GM23248 (cell line): ENCODE data around the gene OR2AJ1. TPM values are rescaled to one million over a fixed set of nuclear protein-coding genes. Genes with fewer than 3 reads are reported as not detected.
"Not testable (repeated sequence)": the region's sequence is repeated elsewhere in the genome, so short reads cannot be mapped to it uniquely, and the experiment has no call there.

Source experiments
- DNase-seq: peaks from one replicate; pipeline ENCODE4 v3.0.0-alpha.2; 2015
- H2AFZ ChIP-seq: fragments of 200-600 bp; sonication (generic); 2 replicates; pipeline ENCODE4 v1.6.1; 2016; ENCODE audit warnings: antibody characterized with exemption
- H3F3A ChIP-seq: fragments of 200-600 bp; sonication (generic); 2 replicates; pipeline ENCODE4 v1.6.1; 2016; ENCODE audit warnings: mild to moderate bottlenecking, antibody characterized with exemption, mixed run types; ENCODE audit not compliant: insufficient read depth
- H3K27ac ChIP-seq: fragments of 200-600 bp; sonication (generic); 2 replicates; pipeline ENCODE4 v1.5.1; 2016; ENCODE audit warnings: mild to moderate bottlenecking
- H3K27me3 ChIP-seq: fragments of 200-600 bp; sonication (generic); replicated peaks from 2 replicates; pipeline ENCODE4 v1.6.1; 2016; ENCODE audit warnings: mild to moderate bottlenecking; ENCODE audit not compliant: insufficient read depth
- H3K36me3 ChIP-seq: fragments of 200-600 bp; sonication (generic); 2 replicates; pipeline ENCODE4 v1.6.1; 2016; ENCODE audit warnings: low read depth, mild to moderate bottlenecking
- H3K4me1 ChIP-seq: fragments of 200-600 bp; sonication (generic); 2 replicates; pipeline ENCODE4 v1.6.1; 2016; ENCODE audit warnings: mild to moderate bottlenecking; ENCODE audit not compliant: insufficient read depth
- H3K4me2 ChIP-seq: fragments of 200-600 bp; sonication (generic); one replicate; pipeline ENCODE4 v1.6.1; 2016; ENCODE audit warnings: mild to moderate bottlenecking; ENCODE audit not compliant: unreplicated experiment
- H3K4me3 ChIP-seq: fragments of 200-600 bp; sonication (generic); 2 replicates; pipeline ENCODE4 v1.5.1; 2016; ENCODE audit warnings: mild to moderate bottlenecking
- H3K79me2 ChIP-seq: fragments of 200-600 bp; sonication (generic); 2 replicates; pipeline ENCODE4 v1.6.1; 2016; ENCODE audit warnings: mild to moderate bottlenecking; ENCODE audit not compliant: insufficient read depth
- H3K9ac ChIP-seq: fragments of 200-600 bp; sonication (generic); 2 replicates; pipeline ENCODE4 v1.6.1; 2016; ENCODE audit warnings: mild to moderate bottlenecking
- H3K9me2 ChIP-seq: fragments of 200-600 bp; sonication (generic); 2 replicates; pipeline ENCODE4 v1.6.1; 2016; ENCODE audit warnings: mixed run types, mild to moderate bottlenecking, moderate library complexity; ENCODE audit not compliant: insufficient read depth
- H3K9me3 ChIP-seq: fragments of 200-600 bp; sonication (generic); one replicate; pipeline ENCODE4 v1.6.1; 2017; ENCODE audit warnings: low read depth
- H4K20me1 ChIP-seq: fragments of 200-600 bp; sonication (generic); 2 replicates; pipeline ENCODE4 v1.6.0; 2016; ENCODE audit not compliant: insufficient read depth
- EZH2 ChIP-seq: fragments of 200-600 bp; sonication (generic); IDR thresholded peaks from 2 replicates; pipeline ENCODE4 v1.6.1; 2018; ENCODE audit warnings: antibody characterized with exemption, mild to moderate bottlenecking; ENCODE audit not compliant: insufficient read depth, poor library complexity, severe bottlenecking
- EZH2phosphoT487 ChIP-seq: fragments of 200-600 bp; sonication (generic); IDR thresholded peaks from 2 replicates; pipeline ENCODE4 v1.6.1; 2018; ENCODE audit warnings: antibody characterized with exemption, moderate library complexity, mild to moderate bottlenecking, low read depth; ENCODE audit not compliant: insufficient read depth
- WGBS, 2 experiments: methylation state at CpG; one replicate each; pipeline ENCODE4 v1.1.6; 2015 to 2017; ENCODE audit warnings: low lambda C conversion rate in 2 of 2, low coverage in 1 of 2; ENCODE audit errors: missing lambda C conversion rate in 2 of 2; 5-methylcytosine and 5-hydroxymethylcytosine counted together
- in situ Hi-C: fragments of 300-500 bp; cut with MboI; formaldehyde crosslinking; loops from 2 replicates; pipeline ENCODE4 v1.15.0; 2020
- polyA plus RNA-seq: library from polyadenylated mRNA; unstranded; fragments of >200 nt; fragmentation: Nextera tagmentation; extraction: Ambion mirVana; gene quantifications from 2 replicates; pipeline ENCODE4 v1.2.1, GENCODE V29; 2016
- total RNA-seq: library from RNA; depleted of rRNA; stranded (reverse); fragments of >200 nt; shearing (Covaris generic); gene quantifications from 2 replicates; pipeline ENCODE4 v1.2.3, GENCODE V29; 2014

Gene OR2AJ1
- total and polyA plus RNA-seq, 2 experiments from 2014 or later = not detected

- H3K4me2 ChIP-seq = no peak overlapping the region
- H3K9me2 ChIP-seq = no peaks in the 10 kb centered on the region
- H3K9me3 ChIP-seq = no peaks in the 10 kb centered on the region
- H2AFZ ChIP-seq = no peak overlapping the region
- no peaks in the 10 kb centered on the region for H3K79me2 ChIP-seq
- H3K36me3 ChIP-seq = no peaks in the 10 kb centered on the region
- H4K20me1 ChIP-seq = no peaks in the 10 kb centered on the region
- no peak overlapping the region for H3K9ac ChIP-seq
- DNase-seq = no peak
- no peaks in the 10 kb centered on the region for H3F3A ChIP-seq
- no peak overlapping the region for H3K27ac ChIP-seq
- in situ Hi-C loops = no loop called here
- no peak overlapping the region for H3K4me3 ChIP-seq
- TF ChIP-seq EZH2phosphoT487 = no peak
- TF ChIP-seq EZH2 = no peak
- H3K27me3 ChIP-seq = no peaks in the 10 kb centered on the region
- WGBS, 2 experiments = 0 to 10% methylated on average over 3 of the region's 3 CpGs
- H3K4me1 ChIP-seq = no peaks in the 10 kb centered on the region
Measured at GRCh38 chr1:247923941-247924340, 748 bp upstream of the OR2AJ1 start.

- no peaks in the 10 kb centered on the region for H4K20me1 ChIP-seq
- 63 to 66% methylated on average over 8 of the region's 8 CpGs for WGBS, 2 experiments
Measured at GRCh38 chr1:247933989-247934388, 9.3 kb downstream of the OR2AJ1 start.

GRCh38 chr1:247935781-247936180, 11.1 kb downstream of the OR2AJ1 start:
- no peaks in the 10 kb centered on the region for H3K27me3 ChIP-seq
- no peak overlapping the region for H3K9ac ChIP-seq
- H3K36me3 ChIP-seq = no peaks in the 10 kb centered on the region
- no peak overlapping the region for H3K4me3 ChIP-seq
- no peaks in the 10 kb centered on the region for H4K20me1 ChIP-seq
- H3K4me2 ChIP-seq = no peak overlapping the region
- H3K9me2 ChIP-seq = no peaks in the 10 kb centered on the region
- H3K27ac ChIP-seq = no peak overlapping the region
- H3K79me2 ChIP-seq = no peaks in the 10 kb centered on the region
- H3K9me3 ChIP-seq = no peaks in the 10 kb centered on the region
- H3F3A ChIP-seq = no peaks in the 10 kb centered on the region
- no peak for DNase-seq
- in situ Hi-C loops = no loop called here
- TF ChIP-seq EZH2phosphoT487 = no peak
- no peak for TF ChIP-seq EZH2
- H3K4me1 ChIP-seq = no peaks in the 10 kb centered on the region
- no peak overlapping the region for H2AFZ ChIP-seq
- 53 to 67% methylated on average over 9 of the region's 9 CpGs for WGBS, 2 experiments

More at GRCh38 chr1:247933989-247934388, 9.3 kb downstream of the OR2AJ1 start:
- no peaks in the 10 kb centered on the region for H3F3A ChIP-seq
- H3K9ac ChIP-seq = no peak overlapping the region
- TF ChIP-seq EZH2phosphoT487 (no peak), EZH2 (no peak)
- no peaks in the 10 kb centered on the region for H3K36me3 ChIP-seq
- in situ Hi-C loops = no loop called here
- H3K4me2 ChIP-seq = no peak overlapping the region
- no peaks in the 10 kb centered on the region for H3K9me3 ChIP-seq
- DNase-seq = no peak
- H3K4me1 ChIP-seq = no peaks in the 10 kb centered on the region
- no peak overlapping the region for H3K27ac ChIP-seq
- H3K9me2 ChIP-seq = no peaks in the 10 kb centered on the region
- H3K27me3 ChIP-seq = no peaks in the 10 kb centered on the region
- H3K79me2 ChIP-seq = no peaks in the 10 kb centered on the region
- H3K4me3 ChIP-seq = no peak overlapping the region
- no peak overlapping the region for H2AFZ ChIP-seq

GRCh38 chr1:247936415-247936814, 11.7 kb downstream of the OR2AJ1 start:
- Histone ChIP-seq H4K20me1 (no peaks in the 10 kb centered on the region), H3K4me1 (no peaks in the 10 kb centered on the region), H3K27me3 (no peaks in the 10 kb centered on the region), H3K9me2 (no peaks in the 10 kb centered on the region), H3K79me2 (no peaks in the 10 kb centered on the region), H3K4me3 (no peak overlapping the region), H3K9me3 (no peaks in the 10 kb centered on the region), H3K36me3 (no peaks in the 10 kb centered on the region), H3F3A (no peaks in the 10 kb centered on the region), H3K9ac (no peak overlapping the region), H2AFZ (no peak overlapping the region), H3K4me2 (no peak overlapping the region), H3K27ac (no peak overlapping the region)
- TF ChIP-seq EZH2 = no peak
- no peak for TF ChIP-seq EZH2phosphoT487
- DNase-seq = no peak
- WGBS, 2 experiments = 62 to 64% methylated on average over 18 of the region's 18 CpGs
- in situ Hi-C loops = no loop called here

- H2AFZ ChIP-seq, H3K4me3 ChIP-seq: not testable (repeated sequence)
- DNase-seq = peak; percentile 25
Measured at GRCh38 chr1:247936965-247937734, 12.5 kb downstream of the OR2AJ1 start.

More at GRCh38 chr1:247936965-247937734, 12.5 kb downstream of the OR2AJ1 start:
- H3K9ac ChIP-seq, H3K4me2 ChIP-seq, H4K20me1 ChIP-seq, H3F3A ChIP-seq, H3K9me3 ChIP-seq, H3K27me3 ChIP-seq, H3K27ac ChIP-seq, H3K79me2 ChIP-seq, H3K9me2 ChIP-seq, H3K36me3 ChIP-seq, H3K4me1 ChIP-seq, in situ Hi-C loops: not testable (repeated sequence)
- WGBS, 2 experiments = 16 to 19% methylated on average over 41 to 44 of the region's 44 CpGs
